ENCODE results near the gene STK10.

The STK10 gene

GRCh38 chr5:172082180-172082579, 105.8 kb downstream of the STK10 start:
- no peak for DNase-seq

- no peak for DNase-seq
Measured at GRCh38 chr5:172079876-172080275, 108.1 kb downstream of the STK10 start.

GRCh38 chr5:172078726-172079345, 109.2 kb downstream of the STK10 start:
- no peak for DNase-seq

- DNase-seq, result no peak
Measured at GRCh38 chr5:172077664-172078425, 110.2 kb downstream of the STK10 start.

GRCh38 chr5:172076761-172077244, 111.2 kb downstream of the STK10 start:
- no peak for DNase-seq

GRCh38 chr5:172075656-172076055, 112.4 kb downstream of the STK10 start:
- DNase-seq, result no peak

GRCh38 chr5:172074896-172075295, 113.1 kb downstream of the STK10 start:
- no peak for DNase-seq

GRCh38 chr5:172071309-172071875, 116.6 kb downstream of the STK10 start:
- no peak for DNase-seq

- no peak for DNase-seq
Measured at GRCh38 chr5:172065431-172066065, 122.5 kb downstream of the STK10 start.

- no peak for DNase-seq
Measured at GRCh38 chr5:172064766-172065165, 123.3 kb downstream of the STK10 start.

GRCh38 chr5:172064358-172064757, 123.7 kb downstream of the STK10 start:
- no peak for DNase-seq

GRCh38 chr5:172063463-172064235, 124.4 kb downstream of the STK10 start:
- no peak for DNase-seq

GRCh38 chr5:172059661-172060100, 128.3 kb downstream of the STK10 start:
- peak; percentile 54 for DNase-seq

GRCh38 chr5:172058088-172058487, 129.9 kb downstream of the STK10 start:
- DNase-seq, result no peak

- no peak for DNase-seq
Measured at GRCh38 chr5:172055996-172056395, 132.0 kb downstream of the STK10 start.

GRCh38 chr5:172055421-172055820, 132.6 kb downstream of the STK10 start:
- DNase-seq, result no peak

- DNase-seq, result no peak
Measured at GRCh38 chr5:172054611-172055153, 133.3 kb downstream of the STK10 start.

GRCh38 chr5:172052450-172053236, 135.4 kb downstream of the STK10 start:
- no peak for DNase-seq

- DNase-seq, result no peak
Measured at GRCh38 chr5:172051643-172052339, 136.2 kb downstream of the STK10 start.

- DNase-seq, result no peak
Measured at GRCh38 chr5:172050080-172050479, 137.9 kb downstream of the STK10 start.

- DNase-seq, result no peak
Measured at GRCh38 chr5:172049226-172049796, 138.7 kb downstream of the STK10 start.

All from 8988T (cell line).